IPS DF 4.7 (cell line): ENCODE results near the gene IL12B.
"Not testable (repeated sequence)": the region's sequence is repeated elsewhere in the genome, so short reads cannot be mapped to it uniquely, and the experiment has no call there.

ENCODE experiments used
- DNase-seq: peaks from one replicate; pipeline ENCODE4 v3.0.0-alpha.2; 2013; ENCODE audit warnings: low spot score; ENCODE audit errors: extremely low read depth

The IL12B gene

GRCh38 chr5:159333545-159333925 lies 3.2 kb upstream of the IL12B start:
- no peak for DNase-seq

GRCh38 chr5:159332800-159333544 lies 2.7 kb upstream of the IL12B start:
- DNase-seq: no peak

- DNase-seq: no peak
Observed at GRCh38 chr5:159331093-159331973, 1.0 kb upstream of the IL12B start.

GRCh38 chr5:159324986-159325385 lies 5.3 kb downstream of the IL12B start:
- no peak for DNase-seq

- no peak for DNase-seq
Observed at GRCh38 chr5:159324102-159324755, 6.1 kb downstream of the IL12B start.

GRCh38 chr5:159322180-159322579 lies 8.1 kb downstream of the IL12B start:
- no peak for DNase-seq

- DNase-seq: no peak
Observed at GRCh38 chr5:159319832-159320231, 10.5 kb downstream of the IL12B start.

- DNase-seq: no peak
Observed at GRCh38 chr5:159319363-159319762, 10.9 kb downstream of the IL12B start.

GRCh38 chr5:159318448-159318847 lies 11.8 kb downstream of the IL12B start:
- no peak for DNase-seq

GRCh38 chr5:159317849-159318248 lies 12.4 kb downstream of the IL12B start:
- no peak for DNase-seq

- DNase-seq: no peak
Observed at GRCh38 chr5:159316519-159317383, 13.5 kb downstream of the IL12B start.

GRCh38 chr5:159313197-159313596 lies 17.1 kb downstream of the IL12B start:
- no peak for DNase-seq

- no peak for DNase-seq
Observed at GRCh38 chr5:159311063-159311462, 19.2 kb downstream of the IL12B start.

GRCh38 chr5:159310511-159310910 lies 19.8 kb downstream of the IL12B start:
- no peak for DNase-seq

- DNase-seq: no peak
Observed at GRCh38 chr5:159309689-159310433, 20.4 kb downstream of the IL12B start.

GRCh38 chr5:159304961-159305595 lies 25.2 kb downstream of the IL12B start:
- no peak for DNase-seq

- no peak for DNase-seq
Observed at GRCh38 chr5:159303286-159303685, 27.0 kb downstream of the IL12B start.

GRCh38 chr5:159301929-159302860 lies 28.1 kb downstream of the IL12B start:
- DNase-seq: not testable (repeated sequence)

GRCh38 chr5:159301466-159301865 lies 28.8 kb downstream of the IL12B start:
- no peak for DNase-seq
